Endothelial cell of umbilical vein (primary cell): ENCODE measurements around the gene SLC36A4. TPM values are rescaled to one million over a fixed set of nuclear protein-coding genes. Genes with fewer than 3 reads are reported as not detected.

Experiments
- BruUV-seq: library from RNA; stranded (reverse); fragments of 400-500 nt; replicated peaks from 2 replicates; lab custom pipeline; 2021; lab: Mats Ljungman, UMichigan
- CTCF ChIA-PET: fragments of 300-600, 350-600 bp; sonication (Branson Sonifier 250); formaldehyde crosslinking; loops from one replicate; lab custom pipeline; 2021; ENCODE audit warnings: antibody characterized with exemption, inconsistent platforms; lab: Charles Lee
- POLR2A ChIA-PET: fragments of 300-600, 350-600 bp; sonication (Branson Sonifier 250); formaldehyde crosslinking; loops from one replicate; lab custom pipeline; 2021; ENCODE audit warnings: antibody characterized with exemption, inconsistent platforms; lab: Charles Lee
- DNase-seq: peaks from one replicate; pipeline ENCODE4 v3.0.0-alpha.2; 2011; ENCODE audit warnings: low read depth, low spot score
- FAIRE-seq: peaks from 2 replicates; lab custom pipeline; 2011; peaks lifted over from hg19 to GRCh38; lab: Jason Lieb, UNC
- H2AFZ ChIP-seq: 2 replicates; pipeline ENCODE4 v1.6.0; 2012; ENCODE audit warnings: low read depth, low read length, control low read depth, inconsistent platforms
- H3K27ac ChIP-seq: 2 replicates; pipeline ENCODE4 v1.5.1; 2011; ENCODE audit warnings: low read depth, mild to moderate bottlenecking, control low read depth, low read length, moderate library complexity; ENCODE audit not compliant: insufficient read depth
- H3K27me3 ChIP-seq, 2 experiments: 2 replicates each; pipeline versions ENCODE4 v1.6.0 to v1.6.1; 2011; ENCODE audit warnings: low read length in 2 of 2, mixed read lengths in 1 of 2; ENCODE audit not compliant: control insufficient read depth in 2 of 2, insufficient read depth in 2 of 2
- H3K36me3 ChIP-seq, 2 experiments: 2 replicates in 1 of 2; 3 replicates in 1 of 2; pipeline ENCODE4 v1.5.1; 2011; ENCODE audit warnings: low read length in 2 of 2, mild to moderate bottlenecking in 1 of 2, moderate library complexity in 1 of 2; ENCODE audit not compliant: control insufficient read depth in 2 of 2, insufficient read depth in 2 of 2; ENCODE audit errors: extremely low read depth in 1 of 2
- H3K4me1 ChIP-seq: 3 replicates; pipeline ENCODE4 v1.5.1; 2011; ENCODE audit warnings: mild to moderate bottlenecking, low read length; ENCODE audit not compliant: control insufficient read depth, insufficient read depth; ENCODE audit errors: extremely low read depth
- H3K4me2 ChIP-seq: 2 replicates; pipeline ENCODE4 v1.6.1; 2011; ENCODE audit warnings: low read length, control low read depth, mixed read lengths; ENCODE audit not compliant: insufficient read depth
- H3K4me3 ChIP-seq, 3 experiments: fragments of 200-600 bp in 1 of 3; sonication (generic), shearing (Covaris generic) in 1 of 3; replicated peaks in 1 of 3; 2 replicates each; pipeline ENCODE4 v1.5.1; 2011 to 2016; ENCODE audit warnings: control low read depth in 3 of 3, low read length in 3 of 3, mild to moderate bottlenecking in 2 of 3, inconsistent platforms in 1 of 3, low read depth in 1 of 3, moderate library complexity in 1 of 3; ENCODE audit not compliant: insufficient read depth in 1 of 3
- H3K79me2 ChIP-seq: 2 replicates; pipeline ENCODE4 v1.6.0; 2012; ENCODE audit warnings: low read length, inconsistent platforms; ENCODE audit not compliant: control insufficient read depth, insufficient read depth
- H3K9ac ChIP-seq: replicated peaks from 2 replicates; pipeline ENCODE3; 2011; ENCODE audit warnings: low read length, control low read depth; ENCODE audit not compliant: insufficient read depth; ENCODE audit errors: extremely low read depth
- H3K9me1 ChIP-seq: replicated peaks from 3 replicates; pipeline ENCODE4 v1.6.0; 2011; ENCODE audit warnings: mild to moderate bottlenecking, low read length; ENCODE audit not compliant: control insufficient read depth, insufficient read depth; ENCODE audit errors: extremely low read depth
- H3K9me3 ChIP-seq: replicated peaks from 2 replicates; pipeline ENCODE4 v1.5.1; 2012; ENCODE audit warnings: low read length, inconsistent platforms; ENCODE audit not compliant: control insufficient read depth, insufficient read depth
- H4K20me1 ChIP-seq: replicated peaks from 2 replicates; pipeline ENCODE3; 2011; ENCODE audit warnings: mild to moderate bottlenecking, low read length; ENCODE audit not compliant: control insufficient read depth, insufficient read depth; ENCODE audit errors: extremely low read depth
- GATA2 ChIP-seq: IDR thresholded peaks from 2 replicates; pipeline ENCODE4 v1.7.0; 2011; ENCODE audit warnings: low read depth, mild to moderate bottlenecking, moderate library complexity, mixed read lengths, low read length; ENCODE audit not compliant: insufficient read length, insufficient read depth
- POLR2AphosphoS5 ChIP-seq: IDR thresholded peaks from 2 replicates; pipeline ENCODE4 v1.6.1; 2012; ENCODE audit warnings: low read depth, mild to moderate bottlenecking, control low read depth, low read length, moderate library complexity; ENCODE audit not compliant: insufficient read depth
- dilution Hi-C: fragments of 300-500 bp; cut with MboI; formaldehyde crosslinking; loops from one replicate; pipeline ENCODE4 v1.15.0; 2019; ENCODE audit warnings: low sequenced_read_pairs; ENCODE audit not compliant: extremely low pct_ligation_motif_present
- intact Hi-C: fragments of 100-400 bp; cut with micrococcal nuclease; formaldehyde crosslinking; loops from one replicate; pipeline ENCODE4 v1.10.0; 2022
- polyA plus RNA-seq, 4 experiments: library from polyadenylated mRNA; depleted of rRNA in 3 of 4; stranded (reverse) in 3 of 4; unstranded in 1 of 4; fragments of >200 nt; gene quantifications; 2 replicates each; pipeline versions ENCODE4 v1.2.1 to v1.2.3, GENCODE V29; 2011 to 2012; ENCODE audit warnings: missing spikeins in 1 of 4
- total RNA-seq: library from RNA; stranded (reverse); gene quantifications from 2 replicates; pipeline ENCODE4 v1.2.3, GENCODE V29; 2021
- TF ChIP-seq, protein P1 (sequence below), 2 donors: IDR thresholded peaks; 1 replicate in 1 of 2; 2 replicates in 1 of 2; pipeline ENCODE4 v1.5.1; 2011; ENCODE audit warnings: low read length in 2 of 2, mild to moderate bottlenecking in 2 of 2, moderate library complexity in 2 of 2, control low read depth in 1 of 2, inconsistent platforms in 1 of 2, low read depth in 1 of 2; ENCODE audit not compliant: insufficient read depth in 1 of 2; ENCODE audit errors: extremely low read depth in 1 of 2

Gene SLC36A4
- total and polyA plus RNA-seq, 2 donors (not counting 3 experiments of a cell fraction or from before 2014, with no cell fraction given) = 8.5 to 16.8 TPM

DNA sequence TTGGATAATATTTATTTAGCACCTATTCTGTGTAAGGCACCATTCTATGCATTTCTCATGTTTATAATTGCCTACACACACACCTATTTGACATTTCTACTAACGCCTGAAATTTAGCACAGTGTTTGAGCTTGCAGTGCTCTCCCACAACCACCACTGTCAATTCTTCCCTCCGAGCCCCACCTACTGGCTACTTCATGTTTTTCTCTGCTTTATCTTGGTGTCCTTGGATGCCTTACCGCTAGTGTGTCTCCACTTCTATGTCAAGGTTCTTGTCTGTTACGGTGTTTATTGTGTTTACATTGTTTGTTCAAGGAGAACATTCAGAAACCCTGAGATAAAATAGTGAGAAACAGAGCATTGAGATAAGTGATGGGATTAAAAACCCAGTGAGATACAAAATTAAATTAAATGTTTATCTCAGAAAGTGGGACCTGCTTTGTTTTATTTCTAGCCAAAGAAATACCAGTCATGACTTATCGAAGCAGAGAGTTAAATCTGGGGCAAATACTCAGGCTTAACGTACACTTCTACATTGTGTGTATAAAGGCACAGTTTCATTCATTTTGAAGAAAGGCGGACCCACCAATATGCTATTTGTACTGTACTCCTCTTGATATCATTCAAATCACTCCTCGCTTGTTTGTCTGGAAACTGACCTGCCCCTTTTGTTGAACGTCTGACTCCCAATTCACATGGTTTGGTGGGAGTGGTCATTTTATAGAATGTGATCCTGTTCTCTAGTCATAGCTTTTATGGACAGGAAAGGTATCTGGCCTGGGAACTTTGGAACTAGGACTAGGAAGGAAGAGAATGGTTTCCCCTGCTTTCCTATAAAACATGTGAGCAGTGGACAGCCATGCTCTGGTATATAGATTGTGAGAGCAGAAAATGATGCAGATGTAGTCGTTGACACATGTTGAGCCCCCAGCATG lies 39.2 kb upstream of the SLC36A4 start:
- DNase-seq = peak; percentile 42
- H3K36me3 ChIP-seq = no peaks in the 10 kb centered on the region
- H3K9me3 ChIP-seq = no peaks in the 10 kb centered on the region
- no peak overlapping the region for H3K9ac ChIP-seq
- peaks cover 4 to 7% of the 10 kb centered on the region in 2 experiments for H3K27me3 ChIP-seq
- no peaks in the 10 kb centered on the region for H3K79me2 ChIP-seq
- peak; percentile 79 for FAIRE-seq
- H4K20me1 ChIP-seq = no peaks in the 10 kb centered on the region
- H2AFZ ChIP-seq = no peak overlapping the region
- BruUV-seq = no TSS peak
- POLR2A ChIA-PET = no interaction called here
- TF ChIP-seq POLR2AphosphoS5 (no peak), GATA2 (no peak)
- TF ChIP-seq, protein P1, sequence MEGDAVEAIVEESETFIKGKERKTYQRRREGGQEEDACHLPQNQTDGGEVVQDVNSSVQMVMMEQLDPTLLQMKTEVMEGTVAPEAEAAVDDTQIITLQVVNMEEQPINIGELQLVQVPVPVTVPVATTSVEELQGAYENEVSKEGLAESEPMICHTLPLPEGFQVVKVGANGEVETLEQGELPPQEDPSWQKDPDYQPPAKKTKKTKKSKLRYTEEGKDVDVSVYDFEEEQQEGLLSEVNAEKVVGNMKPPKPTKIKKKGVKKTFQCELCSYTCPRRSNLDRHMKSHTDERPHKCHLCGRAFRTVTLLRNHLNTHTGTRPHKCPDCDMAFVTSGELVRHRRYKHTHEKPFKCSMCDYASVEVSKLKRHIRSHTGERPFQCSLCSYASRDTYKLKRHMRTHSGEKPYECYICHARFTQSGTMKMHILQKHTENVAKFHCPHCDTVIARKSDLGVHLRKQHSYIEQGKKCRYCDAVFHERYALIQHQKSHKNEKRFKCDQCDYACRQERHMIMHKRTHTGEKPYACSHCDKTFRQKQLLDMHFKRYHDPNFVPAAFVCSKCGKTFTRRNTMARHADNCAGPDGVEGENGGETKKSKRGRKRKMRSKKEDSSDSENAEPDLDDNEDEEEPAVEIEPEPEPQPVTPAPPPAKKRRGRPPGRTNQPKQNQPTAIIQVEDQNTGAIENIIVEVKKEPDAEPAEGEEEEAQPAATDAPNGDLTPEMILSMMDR (IDR thresholded peaks at IDR 0.05; ENCODE audit: extremely low read depth in 1 of 2, insufficient read depth in 1 of 2, low read depth in 1 of 2, low read length in 2 of 2) = peak; percentile 30 to 51
- CTCF ChIA-PET = interaction anchor here (0.7 to 4.9 kb wide), 14 partner anchors 11 to 419 kb away, joined by 3 to 195 read pairs (median 4); partner anchors contain the start of gene SMCO4
- no peaks in the 10 kb centered on the region for H3K9me1 ChIP-seq
- no peak overlapping the region for H3K4me2 ChIP-seq
- no peaks in the 10 kb centered on the region for H3K4me1 ChIP-seq
- intact Hi-C loops (loop anchor here (1.0 to 10.0 kb wide), 2 partner anchors 295 to 548 kb away; partner anchors contain the start of gene MED17), dilution Hi-C loops (no loop called here)
- no peak overlapping the region for H3K4me3 ChIP-seq
- H3K27ac ChIP-seq = no peak overlapping the region
